GM12878 (cell line): ENCODE results near the gene SLC35E4.

Source experiments
- HCFC1 ChIP-seq: fragments of 150-350 bp; IDR thresholded peaks from 2 replicates; pipeline ENCODE4 v1.6.1; 2014; ENCODE audit warnings: low read length
- NRF1 ChIP-seq: conservative IDR thresholded peaks from 2 replicates; pipeline ENCODE4 v1.6.1; 2011; ENCODE audit warnings: mild to moderate bottlenecking, low read depth, low read length, improper control_type of control experiment
- POLR2A ChIP-seq: IDR thresholded peaks from 2 replicates; pipeline ENCODE4 v1.6.1; 2011; ENCODE audit warnings: low read depth, mild to moderate bottlenecking, low read length
- SKIL ChIP-seq: fragments of 450-650 bp; IDR thresholded peaks from 2 replicates; pipeline ENCODE4 v1.6.1; 2017; ENCODE audit warnings: mild to moderate bottlenecking, low read depth, inconsistent platforms; ENCODE audit not compliant: poor library complexity, severe bottlenecking
- SMC3 ChIP-seq: IDR thresholded peaks from 2 replicates; pipeline ENCODE4 v1.6.1; 2011; ENCODE audit warnings: low read length, improper control_type of control experiment, borderline replicate concordance
- ZZZ3 ChIP-seq: IDR thresholded peaks from 2 replicates; pipeline ENCODE4 v1.6.1; 2011; ENCODE audit warnings: low read depth; ENCODE audit not compliant: control insufficient read depth, insufficient read length
- TF ChIP-seq, protein P1 (sequence below), 3 experiments: IDR thresholded peaks in 2 of 3; conservative IDR thresholded peaks in 1 of 3; 2 replicates each; pipeline ENCODE4 v1.5.1; 2011; ENCODE audit warnings: low read depth in 3 of 3, low read length in 3 of 3, mild to moderate bottlenecking in 3 of 3, control low read depth in 2 of 3, moderate library complexity in 2 of 3, inconsistent platforms in 1 of 3, mixed read lengths in 1 of 3; ENCODE audit not compliant: control insufficient read depth in 2 of 3, insufficient read depth in 1 of 3; ENCODE audit errors: extremely low read depth in 1 of 3

- TF ChIP-seq ZZZ3 (no peak), SMC3 (no peak), SKIL (no peak), NRF1 (no peak), HCFC1 (no peak), POLR2A (no peak)
- TF ChIP-seq, protein P1, sequence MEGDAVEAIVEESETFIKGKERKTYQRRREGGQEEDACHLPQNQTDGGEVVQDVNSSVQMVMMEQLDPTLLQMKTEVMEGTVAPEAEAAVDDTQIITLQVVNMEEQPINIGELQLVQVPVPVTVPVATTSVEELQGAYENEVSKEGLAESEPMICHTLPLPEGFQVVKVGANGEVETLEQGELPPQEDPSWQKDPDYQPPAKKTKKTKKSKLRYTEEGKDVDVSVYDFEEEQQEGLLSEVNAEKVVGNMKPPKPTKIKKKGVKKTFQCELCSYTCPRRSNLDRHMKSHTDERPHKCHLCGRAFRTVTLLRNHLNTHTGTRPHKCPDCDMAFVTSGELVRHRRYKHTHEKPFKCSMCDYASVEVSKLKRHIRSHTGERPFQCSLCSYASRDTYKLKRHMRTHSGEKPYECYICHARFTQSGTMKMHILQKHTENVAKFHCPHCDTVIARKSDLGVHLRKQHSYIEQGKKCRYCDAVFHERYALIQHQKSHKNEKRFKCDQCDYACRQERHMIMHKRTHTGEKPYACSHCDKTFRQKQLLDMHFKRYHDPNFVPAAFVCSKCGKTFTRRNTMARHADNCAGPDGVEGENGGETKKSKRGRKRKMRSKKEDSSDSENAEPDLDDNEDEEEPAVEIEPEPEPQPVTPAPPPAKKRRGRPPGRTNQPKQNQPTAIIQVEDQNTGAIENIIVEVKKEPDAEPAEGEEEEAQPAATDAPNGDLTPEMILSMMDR (IDR thresholded peaks at IDR 0.05 in 2 of 3, conservative IDR thresholded peaks at IDR 0.05 in 1 of 3; ENCODE audit: control insufficient read depth in 2 of 3, extremely low read depth in 1 of 3, insufficient read depth in 1 of 3, low read depth in 3 of 3, low read length in 3 of 3), result no peak
Observed at GRCh38 chr22:30600921-30601320, 34.7 kb upstream of the SLC35E4 start.
